ENCODE measurements around the gene DLEC1.

DNA sequence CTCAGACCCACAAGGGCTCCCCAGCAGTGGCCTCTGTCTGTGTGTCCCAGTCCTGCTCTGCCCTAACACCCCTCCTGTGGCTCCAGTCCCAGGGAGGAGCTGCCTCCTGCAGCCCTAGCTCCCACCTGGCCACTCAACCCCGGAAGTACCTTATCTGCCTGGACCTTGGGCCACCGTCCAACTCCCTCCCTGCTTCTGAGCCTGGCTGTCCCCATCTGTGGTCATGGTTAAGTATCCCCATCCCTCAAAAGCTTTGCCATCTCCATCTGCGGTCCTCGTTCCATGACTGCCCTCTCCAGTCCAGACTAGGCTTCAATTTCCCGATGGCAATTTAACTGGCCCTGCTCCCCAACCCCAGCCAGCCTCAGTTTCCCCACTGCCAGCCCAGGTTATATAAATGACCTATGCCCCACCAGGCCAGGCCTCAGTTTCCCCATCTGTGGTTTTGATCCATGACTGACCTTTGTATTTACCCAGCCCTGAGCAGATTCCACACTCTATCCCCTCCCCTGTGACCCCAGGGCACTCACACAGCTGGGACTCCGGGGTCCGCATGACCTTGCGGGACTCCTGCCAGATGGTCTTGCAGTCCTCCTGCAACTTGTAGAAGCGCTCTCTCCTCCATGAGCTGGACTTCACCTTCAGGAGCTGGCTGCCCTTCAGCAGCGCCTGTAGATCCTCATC, 19.2 kb upstream of the DLEC1 start:
- TF ChIP-seq, protein P1, sequence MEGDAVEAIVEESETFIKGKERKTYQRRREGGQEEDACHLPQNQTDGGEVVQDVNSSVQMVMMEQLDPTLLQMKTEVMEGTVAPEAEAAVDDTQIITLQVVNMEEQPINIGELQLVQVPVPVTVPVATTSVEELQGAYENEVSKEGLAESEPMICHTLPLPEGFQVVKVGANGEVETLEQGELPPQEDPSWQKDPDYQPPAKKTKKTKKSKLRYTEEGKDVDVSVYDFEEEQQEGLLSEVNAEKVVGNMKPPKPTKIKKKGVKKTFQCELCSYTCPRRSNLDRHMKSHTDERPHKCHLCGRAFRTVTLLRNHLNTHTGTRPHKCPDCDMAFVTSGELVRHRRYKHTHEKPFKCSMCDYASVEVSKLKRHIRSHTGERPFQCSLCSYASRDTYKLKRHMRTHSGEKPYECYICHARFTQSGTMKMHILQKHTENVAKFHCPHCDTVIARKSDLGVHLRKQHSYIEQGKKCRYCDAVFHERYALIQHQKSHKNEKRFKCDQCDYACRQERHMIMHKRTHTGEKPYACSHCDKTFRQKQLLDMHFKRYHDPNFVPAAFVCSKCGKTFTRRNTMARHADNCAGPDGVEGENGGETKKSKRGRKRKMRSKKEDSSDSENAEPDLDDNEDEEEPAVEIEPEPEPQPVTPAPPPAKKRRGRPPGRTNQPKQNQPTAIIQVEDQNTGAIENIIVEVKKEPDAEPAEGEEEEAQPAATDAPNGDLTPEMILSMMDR (IDR thresholded peaks at IDR 0.05), result no peak
- TF ChIP-seq POLR2AphosphoS5 (IDR thresholded peaks at IDR 0.05) (no peak), POLR2A (IDR thresholded peaks at IDR 0.05) (no peak), EP300 (IDR thresholded peaks at IDR 0.05) (no peak)

Measured in suprapubic skin (tissue), 4 donors.